HEK293 (cell line): ENCODE measurements around the gene FOXP4.

Experiments used
- BCL11B ChIP-seq: fragments of 450-650 bp; formaldehyde crosslinking; IDR thresholded peaks from 2 replicates; pipeline ENCODE4 v1.5.1; 2016; ENCODE audit warnings: low read depth, missing biosample characterization, missing genetic modification characterization
- FEZF1 ChIP-seq: fragments of 450-650 bp; formaldehyde crosslinking; IDR thresholded peaks from 2 replicates; pipeline ENCODE4 v1.5.1; 2016; ENCODE audit warnings: missing biosample characterization, missing genetic modification characterization
- IKZF3 ChIP-seq: fragments of 450-650 bp; IDR thresholded peaks from 2 replicates; pipeline ENCODE4 v1.5.0; 2018; ENCODE audit warnings: missing biosample characterization, mild to moderate bottlenecking, missing genetic modification characterization, moderate library complexity
- KLF17 ChIP-seq: fragments of 450-650 bp; formaldehyde crosslinking; IDR thresholded peaks from 2 replicates; pipeline ENCODE4 v1.5.1; 2016; ENCODE audit warnings: missing biosample characterization, missing genetic modification characterization
- OSR2 ChIP-seq: fragments of 450-650 bp; formaldehyde crosslinking; IDR thresholded peaks from 2 replicates; pipeline ENCODE4 v1.5.1; 2016; ENCODE audit warnings: missing biosample characterization, missing genetic modification characterization
- REPIN1 ChIP-seq: fragments of 450-650 bp; formaldehyde crosslinking; IDR thresholded peaks from 2 replicates; pipeline ENCODE4 v1.5.1; 2017; ENCODE audit warnings: missing biosample characterization, missing genetic modification characterization, low read depth
- ZBTB44 ChIP-seq: fragments of 450-650 bp; IDR thresholded peaks from 2 replicates; pipeline ENCODE4 v1.5.1; 2018; ENCODE audit warnings: missing biosample characterization, mild to moderate bottlenecking, missing genetic modification characterization
- ZIC2 ChIP-seq: fragments of 450-650 bp; formaldehyde crosslinking; IDR thresholded peaks from 2 replicates; pipeline ENCODE4 v1.5.1; 2016; ENCODE audit warnings: missing biosample characterization, missing genetic modification characterization
- ZNF121 ChIP-seq: fragments of 450-650 bp; formaldehyde crosslinking; IDR thresholded peaks from 2 replicates; pipeline ENCODE4 v1.5.1; 2016; ENCODE audit warnings: missing biosample characterization, missing genetic modification characterization
- ZNF138 ChIP-seq: fragments of 450-650 bp; formaldehyde crosslinking; IDR thresholded peaks from 2 replicates; pipeline ENCODE4 v1.5.1; 2016; ENCODE audit warnings: missing biosample characterization, missing genetic modification characterization, borderline replicate concordance
- ZNF223 ChIP-seq: fragments of 450-650 bp; formaldehyde crosslinking; IDR thresholded peaks from 2 replicates; pipeline ENCODE4 v1.5.1; 2016; ENCODE audit warnings: missing biosample characterization, missing genetic modification characterization
- ZNF248 ChIP-seq: fragments of 450-650 bp; formaldehyde crosslinking; IDR thresholded peaks from 2 replicates; pipeline ENCODE4 v1.5.1; 2017; ENCODE audit warnings: missing biosample characterization, missing genetic modification characterization
- ZNF274 ChIP-seq, 2 experiments: fragments of 200-500 bp in 1 of 2; fragments of 450-650 bp in 1 of 2; sonication (Bioruptor generic) in 1 of 2; formaldehyde crosslinking in 1 of 2; IDR thresholded peaks; 2 replicates each; pipeline versions ENCODE4 v1.5.1 to v1.6.1; 2014 to 2016; ENCODE audit warnings: borderline replicate concordance in 1 of 2, inconsistent platforms in 1 of 2, low read length in 1 of 2, missing biosample characterization in 1 of 2, missing genetic modification characterization in 1 of 2
- ZNF302 ChIP-seq: fragments of 450-650 bp; formaldehyde crosslinking; IDR thresholded peaks from 2 replicates; pipeline ENCODE4 v1.5.1; 2016; ENCODE audit warnings: missing biosample characterization, missing genetic modification characterization, low read depth
- ZNF350 ChIP-seq: fragments of 450-650 bp; formaldehyde crosslinking; IDR thresholded peaks from 2 replicates; pipeline ENCODE4 v1.5.0; 2017; ENCODE audit warnings: missing biosample characterization, mild to moderate bottlenecking, missing genetic modification characterization
- ZNF394 ChIP-seq: fragments of 450-650 bp; formaldehyde crosslinking; IDR thresholded peaks from 2 replicates; pipeline ENCODE4 v1.5.1; 2016; ENCODE audit warnings: missing biosample characterization, missing genetic modification characterization, mild to moderate bottlenecking, moderate library complexity, borderline replicate concordance
- ZNF571 ChIP-seq: fragments of 450-650 bp; formaldehyde crosslinking; IDR thresholded peaks from 2 replicates; pipeline ENCODE4 v1.5.0; 2017; ENCODE audit warnings: missing biosample characterization, missing genetic modification characterization
- ZNF585B ChIP-seq: fragments of 450-650 bp; formaldehyde crosslinking; IDR thresholded peaks from 2 replicates; pipeline ENCODE4 v1.5.1; 2016; ENCODE audit warnings: missing biosample characterization, missing genetic modification characterization
- ZNF600 ChIP-seq: fragments of 450-650 bp; formaldehyde crosslinking; IDR thresholded peaks from 2 replicates; pipeline ENCODE4 v1.5.1; 2016; ENCODE audit warnings: missing biosample characterization, missing genetic modification characterization
- ZNF610 ChIP-seq: fragments of 450-650 bp; formaldehyde crosslinking; IDR thresholded peaks from 2 replicates; pipeline ENCODE4 v1.5.1; 2016; ENCODE audit warnings: missing biosample characterization, missing genetic modification characterization, borderline replicate concordance
- ZNF704 ChIP-seq: fragments of 450-650 bp; formaldehyde crosslinking; IDR thresholded peaks from 2 replicates; pipeline ENCODE4 v1.5.1; 2016; ENCODE audit warnings: missing biosample characterization, missing genetic modification characterization
- ZNF776 ChIP-seq: fragments of 450-650 bp; formaldehyde crosslinking; IDR thresholded peaks from 2 replicates; pipeline ENCODE4 v1.5.0; 2017; ENCODE audit warnings: missing biosample characterization, missing genetic modification characterization, borderline replicate concordance
- ZNF830 ChIP-seq: fragments of 450-650 bp; IDR thresholded peaks from 2 replicates; pipeline ENCODE4 v1.5.0; 2018; ENCODE audit warnings: missing biosample characterization, missing genetic modification characterization, low read depth, mild to moderate bottlenecking, moderate library complexity
- ZNF837 ChIP-seq: fragments of 450-650 bp; formaldehyde crosslinking; IDR thresholded peaks from 2 replicates; pipeline ENCODE4 v1.5.1; 2016; ENCODE audit warnings: missing biosample characterization, missing genetic modification characterization
- ZSCAN23 ChIP-seq: fragments of 450-650 bp; formaldehyde crosslinking; IDR thresholded peaks from 2 replicates; pipeline ENCODE4 v1.5.1; 2016; ENCODE audit warnings: missing biosample characterization, missing genetic modification characterization
- TF ChIP-seq, protein P1 (sequence below): fragments of 450-650 bp; formaldehyde crosslinking; IDR thresholded peaks from 2 replicates; pipeline ENCODE4 v1.5.1; 2016; ENCODE audit warnings: missing biosample characterization, missing genetic modification characterization, borderline replicate concordance
- TF ChIP-seq, protein P2 (sequence below): fragments of 450-650 bp; formaldehyde crosslinking; IDR thresholded peaks from 2 replicates; pipeline ENCODE4 v1.5.1; 2017; ENCODE audit warnings: missing biosample characterization, missing genetic modification characterization
- TF ChIP-seq, protein P3 (sequence below): fragments of 450-650 bp; formaldehyde crosslinking; IDR thresholded peaks from 2 replicates; pipeline ENCODE4 v1.5.0; 2017; ENCODE audit warnings: missing biosample characterization, missing genetic modification characterization, borderline replicate concordance

FOXP4 gene

DNA sequence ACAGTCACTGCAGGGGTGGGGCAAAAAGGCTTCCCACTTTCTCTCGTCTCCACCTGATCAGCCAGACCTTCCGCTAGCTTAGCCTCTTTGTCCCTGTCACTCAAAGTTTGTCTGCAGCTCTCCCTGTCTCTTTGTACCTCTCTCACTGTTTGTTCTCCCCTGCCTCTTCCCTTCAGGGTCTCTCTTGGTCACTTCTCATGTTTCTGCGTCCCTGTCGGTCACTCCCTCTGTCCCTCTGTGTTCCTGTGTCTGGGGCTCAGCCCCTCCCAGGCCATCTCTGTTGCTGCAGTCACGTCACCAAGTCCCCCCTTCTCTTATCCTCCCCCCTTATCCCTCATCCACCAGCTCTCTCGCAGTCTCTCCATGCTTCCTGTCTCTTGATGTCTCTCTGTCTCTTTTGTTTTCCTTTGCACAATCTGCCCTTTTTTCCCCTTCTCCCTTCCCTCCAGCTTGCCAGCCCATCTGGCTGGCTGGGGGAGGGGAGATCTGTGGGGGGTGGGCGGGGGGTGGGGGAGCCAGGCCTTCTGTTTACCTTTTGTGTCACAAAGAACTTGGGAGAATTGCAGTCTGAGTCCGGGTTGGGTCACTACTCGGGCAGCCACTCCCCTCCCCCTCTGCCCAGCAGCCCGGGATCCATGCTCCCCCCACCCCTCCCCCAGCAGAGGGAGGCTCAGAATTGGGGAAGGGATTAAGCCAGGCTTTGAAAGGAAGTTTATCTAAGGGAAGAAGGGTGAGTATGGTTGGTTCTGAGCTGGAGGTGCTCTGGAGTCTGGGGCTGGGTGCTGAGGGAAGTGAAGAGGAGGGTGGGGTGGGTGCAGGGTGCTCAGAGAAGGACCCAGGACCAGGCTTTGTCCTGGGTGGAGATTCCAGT lies 32.3 kb downstream of the FOXP4 start (continued):
- TF ChIP-seq ZNF248 (no peak), ZNF121 (tag by site-specific recombination) (no peak), OSR2 (tag by site-specific recombination) (no peak), BCL11B (tag by site-specific recombination) (no peak), ZNF571 (tag by site-specific recombination) (no peak), ZNF350 (tag by site-specific recombination) (no peak), ZNF830 (tag by site-specific recombination) (no peak), ZNF394 (tag by site-specific recombination) (no peak), ZNF704 (tag by site-specific recombination) (no peak), ZSCAN23 (no peak), ZNF837 (tag by site-specific recombination) (no peak), FEZF1 (tag by site-specific recombination) (no peak), ZNF138 (tag by site-specific recombination) (no peak), KLF17 (tag by site-specific recombination) (peak; percentile 51), ZNF600 (tag by site-specific recombination) (peak; percentile 24), ZIC2 (tag by site-specific recombination) (peak; percentile 72), ZNF610 (tag by site-specific recombination) (no peak), REPIN1 (tag by site-specific recombination) (no peak), ZNF274 (IDR thresholded peaks at IDR 0.05; ENCODE audit: low read length) (no peak), ZNF274 (tag by site-specific recombination; IDR thresholded peaks at IDR 0.05; ENCODE audit: borderline replicate concordance) (no peak), ZNF302 (tag by site-specific recombination) (no peak), IKZF3 (no peak), ZNF223 (tag by site-specific recombination) (no peak), ZNF776 (tag by site-specific recombination) (no peak), ZBTB44 (tag by site-specific recombination) (no peak), ZNF585B (no peak)
- TF ChIP-seq, protein P1, sequence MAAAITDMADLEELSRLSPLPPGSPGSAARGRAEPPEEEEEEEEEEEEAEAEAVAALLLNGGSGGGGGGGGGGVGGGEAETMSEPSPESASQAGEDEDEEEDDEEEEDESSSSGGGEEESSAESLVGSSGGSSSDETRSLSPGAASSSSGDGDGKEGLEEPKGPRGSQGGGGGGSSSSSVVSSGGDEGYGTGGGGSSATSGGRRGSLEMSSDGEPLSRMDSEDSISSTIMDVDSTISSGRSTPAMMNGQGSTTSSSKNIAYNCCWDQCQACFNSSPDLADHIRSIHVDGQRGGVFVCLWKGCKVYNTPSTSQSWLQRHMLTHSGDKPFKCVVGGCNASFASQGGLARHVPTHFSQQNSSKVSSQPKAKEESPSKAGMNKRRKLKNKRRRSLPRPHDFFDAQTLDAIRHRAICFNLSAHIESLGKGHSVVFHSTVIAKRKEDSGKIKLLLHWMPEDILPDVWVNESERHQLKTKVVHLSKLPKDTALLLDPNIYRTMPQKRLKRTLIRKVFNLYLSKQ (tag by site-specific recombination) = no peak
- TF ChIP-seq, protein P2, sequence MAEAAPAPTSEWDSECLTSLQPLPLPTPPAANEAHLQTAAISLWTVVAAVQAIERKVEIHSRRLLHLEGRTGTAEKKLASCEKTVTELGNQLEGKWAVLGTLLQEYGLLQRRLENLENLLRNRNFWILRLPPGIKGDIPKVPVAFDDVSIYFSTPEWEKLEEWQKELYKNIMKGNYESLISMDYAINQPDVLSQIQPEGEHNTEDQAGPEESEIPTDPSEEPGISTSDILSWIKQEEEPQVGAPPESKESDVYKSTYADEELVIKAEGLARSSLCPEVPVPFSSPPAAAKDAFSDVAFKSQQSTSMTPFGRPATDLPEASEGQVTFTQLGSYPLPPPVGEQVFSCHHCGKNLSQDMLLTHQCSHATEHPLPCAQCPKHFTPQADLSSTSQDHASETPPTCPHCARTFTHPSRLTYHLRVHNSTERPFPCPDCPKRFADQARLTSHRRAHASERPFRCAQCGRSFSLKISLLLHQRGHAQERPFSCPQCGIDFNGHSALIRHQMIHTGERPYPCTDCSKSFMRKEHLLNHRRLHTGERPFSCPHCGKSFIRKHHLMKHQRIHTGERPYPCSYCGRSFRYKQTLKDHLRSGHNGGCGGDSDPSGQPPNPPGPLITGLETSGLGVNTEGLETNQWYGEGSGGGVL (tag by site-specific recombination) = peak; percentile 82
- TF ChIP-seq, protein P3, sequence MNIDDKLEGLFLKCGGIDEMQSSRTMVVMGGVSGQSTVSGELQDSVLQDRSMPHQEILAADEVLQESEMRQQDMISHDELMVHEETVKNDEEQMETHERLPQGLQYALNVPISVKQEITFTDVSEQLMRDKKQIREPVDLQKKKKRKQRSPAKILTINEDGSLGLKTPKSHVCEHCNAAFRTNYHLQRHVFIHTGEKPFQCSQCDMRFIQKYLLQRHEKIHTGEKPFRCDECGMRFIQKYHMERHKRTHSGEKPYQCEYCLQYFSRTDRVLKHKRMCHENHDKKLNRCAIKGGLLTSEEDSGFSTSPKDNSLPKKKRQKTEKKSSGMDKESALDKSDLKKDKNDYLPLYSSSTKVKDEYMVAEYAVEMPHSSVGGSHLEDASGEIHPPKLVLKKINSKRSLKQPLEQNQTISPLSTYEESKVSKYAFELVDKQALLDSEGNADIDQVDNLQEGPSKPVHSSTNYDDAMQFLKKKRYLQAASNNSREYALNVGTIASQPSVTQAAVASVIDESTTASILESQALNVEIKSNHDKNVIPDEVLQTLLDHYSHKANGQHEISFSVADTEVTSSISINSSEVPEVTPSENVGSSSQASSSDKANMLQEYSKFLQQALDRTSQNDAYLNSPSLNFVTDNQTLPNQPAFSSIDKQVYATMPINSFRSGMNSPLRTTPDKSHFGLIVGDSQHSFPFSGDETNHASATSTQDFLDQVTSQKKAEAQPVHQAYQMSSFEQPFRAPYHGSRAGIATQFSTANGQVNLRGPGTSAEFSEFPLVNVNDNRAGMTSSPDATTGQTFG (tag by site-specific recombination) = no peak
